GM19463 (cell line): ENCODE measurements around the gene ANKS3.
A peak's percentile ranks its signal among the peaks of the same experiment; 100 is the strongest.

Experiments used
- ATAC-seq: cut with Tn5 transposase; IDR thresholded peaks from one replicate; pipeline ENCODE4 v1.9.1; 2021; ENCODE audit warnings: mild to moderate bottlenecking, moderate library complexity; ENCODE audit not compliant: unreplicated experiment

The ANKS3 gene, protein sequence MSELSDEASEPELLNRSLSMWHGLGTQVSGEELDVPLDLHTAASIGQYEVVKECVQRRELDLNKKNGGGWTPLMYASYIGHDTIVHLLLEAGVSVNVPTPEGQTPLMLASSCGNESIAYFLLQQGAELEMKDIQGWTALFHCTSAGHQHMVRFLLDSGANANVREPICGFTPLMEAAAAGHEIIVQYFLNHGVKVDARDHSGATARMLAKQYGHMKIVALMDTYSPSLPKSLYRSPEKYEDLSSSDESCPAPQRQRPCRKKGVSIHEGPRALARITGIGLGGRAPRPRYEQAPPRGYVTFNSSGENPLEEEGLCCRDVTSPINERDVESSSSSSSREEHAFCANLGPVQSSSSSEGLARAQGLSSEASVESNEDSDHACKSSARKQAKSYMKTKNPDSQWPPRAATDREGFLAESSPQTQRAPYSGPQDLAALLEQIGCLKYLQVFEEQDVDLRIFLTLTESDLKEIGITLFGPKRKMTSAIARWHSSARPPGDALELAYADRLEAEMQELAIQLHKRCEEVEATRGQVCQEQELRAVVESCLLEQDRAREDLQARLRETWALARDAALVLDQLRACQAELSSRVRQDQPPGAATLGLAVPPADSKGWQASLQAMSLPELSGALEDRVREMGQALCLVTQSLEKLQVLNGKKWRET

DNA sequence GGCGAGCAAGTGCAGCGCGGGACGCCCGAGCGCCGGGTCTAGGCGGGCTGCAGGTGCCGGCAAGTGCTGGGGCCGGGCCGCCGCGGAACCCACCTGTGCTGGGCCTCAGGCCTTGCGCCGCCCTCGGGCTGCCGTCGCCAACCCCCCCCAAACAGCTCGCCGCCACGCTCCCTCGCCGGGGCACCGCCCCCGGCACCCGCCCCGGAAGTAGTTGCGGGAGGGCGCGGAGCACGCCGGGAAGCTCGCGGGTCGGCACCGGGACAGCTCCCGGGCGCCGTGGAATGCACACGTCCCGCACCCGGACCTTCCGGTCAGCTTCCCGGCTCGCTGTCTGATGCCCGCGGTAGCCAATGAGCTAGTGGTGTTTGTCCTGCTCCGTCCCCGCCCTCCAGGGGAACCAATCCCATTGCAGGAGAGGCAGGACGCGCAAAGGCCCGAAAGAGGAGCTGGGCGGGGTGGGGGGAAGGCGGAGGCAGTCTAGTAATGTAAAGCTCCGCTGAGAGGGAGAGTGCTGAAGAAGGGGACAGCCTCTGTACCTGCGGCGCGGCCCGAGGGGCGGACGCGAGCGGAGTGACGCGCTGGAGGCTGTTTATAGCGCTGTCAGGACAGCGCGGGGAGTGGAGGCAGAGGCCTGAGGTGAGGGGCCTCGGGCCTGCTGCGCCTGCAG is at the start of gene ANKS3, which contains the start of gene DNAAF8:
TSS of gene ANKS3 (minus strand) at position 209 of the 667 bp plus-strand sequence. CDS start 4,122 bp downstream, outside the sequence.
TSS of gene DNAAF8 (plus strand) at position 475 of the 667 bp plus-strand sequence. CDS start 1,978 bp downstream, outside the sequence.
- ATAC-seq: peak; percentile 70

DNA sequence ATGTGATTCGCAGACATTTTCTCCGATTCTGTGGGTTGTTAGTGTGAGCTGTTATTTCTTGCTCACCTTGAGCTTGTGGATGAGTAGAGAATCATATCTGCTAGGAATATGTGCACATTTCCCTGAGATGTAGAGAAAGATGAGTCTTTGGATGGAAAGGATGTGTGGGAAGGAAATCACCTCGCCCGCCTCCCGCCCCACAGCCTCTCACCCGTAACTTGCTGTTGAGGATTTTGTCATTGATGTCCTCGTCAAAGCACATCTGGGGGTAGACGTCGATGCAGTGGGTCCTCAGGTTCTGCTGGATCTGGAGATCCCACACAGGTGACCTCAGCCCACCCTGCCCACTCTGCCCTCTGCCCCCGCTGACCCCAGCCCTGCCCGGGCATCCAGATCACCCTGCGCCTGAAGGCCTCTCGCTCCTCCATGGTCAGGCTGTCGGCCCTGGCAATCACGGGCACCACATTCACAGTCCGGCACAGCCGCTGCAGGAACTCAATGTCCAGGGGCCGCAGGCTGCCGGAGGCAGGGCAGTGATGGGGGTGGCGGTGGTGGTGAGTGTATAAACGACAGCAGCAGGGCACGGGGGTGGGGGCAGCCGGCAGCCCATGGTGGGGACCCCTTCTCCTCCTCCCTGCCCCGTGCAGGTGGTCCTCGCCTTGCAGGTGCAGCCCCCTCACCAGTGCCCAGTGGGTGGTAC is 49.3 kb upstream of the ANKS3 start:
- ATAC-seq: no peak

DNA sequence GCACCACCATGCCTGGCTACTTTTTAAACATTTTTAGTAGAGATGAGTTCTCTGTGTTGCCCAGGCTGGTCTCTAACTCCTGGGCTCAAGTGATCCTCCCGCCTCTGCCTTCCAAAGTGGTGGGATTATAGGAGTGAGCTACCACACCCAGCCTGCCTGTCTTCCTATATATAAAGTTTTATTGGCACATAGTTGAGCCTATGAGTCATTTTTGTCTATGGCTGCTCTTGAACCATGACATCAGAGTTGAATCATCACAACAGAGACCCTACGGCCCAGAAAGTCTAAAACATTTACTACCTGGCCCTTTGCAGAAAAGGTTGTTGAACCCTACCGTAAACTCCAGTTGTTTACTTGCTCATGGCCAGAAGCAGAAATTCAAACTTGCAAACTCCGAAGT is 46.2 kb upstream of the ANKS3 start:
- ATAC-seq: no peak

DNA sequence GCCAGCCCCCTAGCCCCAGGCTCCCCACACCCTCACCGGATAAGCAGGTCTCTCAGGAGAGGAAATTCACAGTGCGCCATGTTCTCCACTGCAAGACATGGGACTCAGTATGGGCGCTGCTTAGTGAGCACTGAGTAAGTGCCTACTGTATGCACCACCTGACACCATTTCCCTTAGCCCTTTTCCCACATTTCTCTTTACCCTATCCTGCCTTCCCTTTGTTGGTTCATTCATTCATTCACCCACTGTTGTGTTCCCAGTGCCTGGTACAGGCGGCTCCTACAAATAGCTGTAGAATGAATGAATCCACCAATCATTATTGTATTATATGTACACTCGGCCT is 44.0 kb upstream of the ANKS3 start:
- ATAC-seq: no peak

DNA sequence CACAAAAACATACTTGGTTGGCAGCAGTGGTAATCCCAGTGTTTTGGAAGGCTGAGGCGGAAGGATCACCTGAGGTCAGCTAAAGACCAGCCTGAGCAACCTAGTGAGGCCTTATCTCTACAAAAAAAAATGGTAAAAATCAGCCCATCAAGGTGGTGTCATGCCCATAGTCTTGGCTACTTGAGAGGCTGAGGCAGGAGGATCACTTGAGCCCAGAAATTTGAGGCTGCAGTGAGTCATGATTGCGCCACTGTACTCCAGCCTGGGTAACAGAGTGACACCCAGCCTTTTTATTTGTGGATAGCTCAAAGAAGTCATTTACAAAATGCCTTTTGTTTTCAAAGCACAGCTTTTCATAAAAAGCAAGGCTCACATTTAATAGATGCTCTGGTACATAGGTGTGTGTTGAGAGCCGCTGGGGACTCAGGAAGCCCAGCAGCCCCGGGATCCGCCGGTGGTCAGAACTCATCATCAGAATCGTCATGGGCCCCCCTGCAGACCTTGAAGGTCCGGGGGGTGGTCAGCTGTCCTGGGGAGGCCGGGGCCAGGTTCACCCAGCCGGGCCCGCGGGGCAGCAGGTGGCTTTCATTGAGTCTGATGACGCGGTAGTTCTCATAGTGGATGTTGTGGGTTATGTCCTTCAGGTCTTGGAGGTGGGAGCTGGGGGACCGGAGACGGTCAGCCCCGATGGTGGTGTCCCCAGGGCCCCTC is 43.4 kb upstream of the ANKS3 start:
- ATAC-seq: no peak

DNA sequence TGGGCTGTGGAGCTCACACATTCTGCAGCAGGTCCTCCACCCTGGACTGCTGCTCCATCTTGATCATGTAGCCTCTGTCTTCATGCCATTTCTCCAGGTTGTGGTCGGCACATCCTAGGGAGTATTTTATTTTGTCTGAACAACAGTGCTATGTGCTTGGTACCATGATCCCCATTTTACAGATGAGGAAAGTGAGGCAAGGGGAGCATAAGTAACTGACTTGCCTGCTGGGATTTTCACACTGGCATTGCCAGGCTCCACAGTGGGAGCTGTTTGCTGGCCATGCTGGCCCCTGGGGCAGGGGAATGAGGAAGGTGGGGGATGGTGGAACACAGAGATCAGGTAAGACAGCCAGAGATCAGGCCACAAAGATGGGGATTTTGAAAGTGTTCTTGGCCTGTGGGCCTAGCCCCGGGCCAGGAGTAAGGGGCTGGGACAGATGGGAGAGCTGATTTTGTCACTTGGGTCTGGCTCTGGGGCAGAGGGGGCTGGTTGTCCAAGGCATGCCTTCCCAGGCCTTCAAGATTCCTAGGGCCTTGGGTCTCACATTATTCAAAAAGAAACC is 42.2 kb upstream of the ANKS3 start:
- ATAC-seq: no peak

DNA sequence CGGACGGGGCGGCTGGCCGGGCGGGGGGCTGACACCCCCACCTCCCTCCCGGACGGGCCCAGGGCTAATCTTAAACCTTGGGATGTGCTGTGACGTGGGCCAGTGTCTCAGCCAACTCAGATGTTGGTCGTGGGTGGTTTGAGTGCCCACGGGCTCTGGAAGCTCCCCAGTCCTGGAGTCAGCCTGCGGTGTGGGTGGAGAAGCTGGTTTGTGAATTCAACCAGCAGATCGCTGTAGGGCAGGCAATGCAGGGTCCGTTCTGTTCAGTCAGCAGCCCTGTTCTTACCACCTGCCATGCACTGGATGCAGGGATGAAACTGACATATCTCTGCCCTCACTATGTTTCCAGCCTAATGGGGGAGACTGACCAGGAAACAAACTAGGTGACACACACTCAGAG is 40.9 kb upstream of the ANKS3 start:
- ATAC-seq: no peak

DNA sequence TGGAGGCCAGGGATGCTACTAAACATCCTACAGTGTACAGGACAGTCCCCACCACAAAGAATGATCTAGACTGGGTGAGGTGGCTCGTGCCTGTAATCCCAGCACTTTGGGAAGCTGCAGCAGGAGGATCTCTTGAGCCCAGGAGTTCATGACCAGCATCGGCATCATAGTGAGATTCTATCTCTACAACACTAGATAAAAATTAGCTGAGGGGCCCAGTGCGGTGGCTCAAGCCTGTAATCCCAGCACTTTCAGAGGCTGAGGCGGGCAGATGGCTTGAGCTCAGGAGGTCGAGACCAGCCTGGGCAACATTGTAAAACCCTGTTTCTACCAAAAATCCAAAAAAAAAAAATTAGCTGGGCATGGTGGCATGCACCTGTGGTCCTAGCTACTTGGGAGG is 38.3 kb upstream of the ANKS3 start:
- no peak for ATAC-seq

DNA sequence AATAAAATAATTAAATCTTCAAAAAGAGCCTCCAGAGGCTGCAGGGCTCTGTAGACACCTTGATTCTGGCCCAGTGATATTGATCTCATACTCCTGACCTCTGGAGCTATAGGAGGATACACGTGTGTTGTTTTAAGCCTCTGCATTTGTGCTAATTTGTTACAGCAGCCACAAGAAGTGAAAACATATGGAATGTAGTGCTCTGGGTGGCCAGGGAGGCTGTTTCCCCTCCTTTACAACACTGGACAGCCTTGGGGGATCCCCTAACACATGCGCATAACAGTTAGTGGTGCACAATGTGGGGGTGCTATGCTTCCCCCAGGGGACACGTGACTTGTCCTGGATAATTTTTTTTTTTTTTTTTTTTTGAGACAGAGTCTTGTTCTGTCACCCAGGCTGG is 37.6 kb upstream of the ANKS3 start:
- ATAC-seq: no peak

DNA sequence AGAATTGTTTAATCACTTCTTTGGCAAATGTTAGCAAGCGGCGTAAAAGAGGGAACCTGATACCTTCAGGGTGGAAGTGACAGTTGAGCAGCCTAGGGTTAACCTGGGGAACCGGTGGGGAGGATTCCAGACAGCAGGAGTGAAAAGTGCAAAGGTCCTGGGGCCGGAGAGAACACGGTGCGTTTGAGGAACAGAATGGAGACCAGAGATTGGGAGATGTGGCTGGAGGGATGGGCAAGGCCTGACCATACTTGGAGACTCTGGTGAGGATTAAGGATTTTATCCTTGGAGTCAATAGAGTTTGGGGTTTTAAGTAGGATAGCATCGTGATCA is 35.2 kb upstream of the ANKS3 start:
- no peak for ATAC-seq

DNA sequence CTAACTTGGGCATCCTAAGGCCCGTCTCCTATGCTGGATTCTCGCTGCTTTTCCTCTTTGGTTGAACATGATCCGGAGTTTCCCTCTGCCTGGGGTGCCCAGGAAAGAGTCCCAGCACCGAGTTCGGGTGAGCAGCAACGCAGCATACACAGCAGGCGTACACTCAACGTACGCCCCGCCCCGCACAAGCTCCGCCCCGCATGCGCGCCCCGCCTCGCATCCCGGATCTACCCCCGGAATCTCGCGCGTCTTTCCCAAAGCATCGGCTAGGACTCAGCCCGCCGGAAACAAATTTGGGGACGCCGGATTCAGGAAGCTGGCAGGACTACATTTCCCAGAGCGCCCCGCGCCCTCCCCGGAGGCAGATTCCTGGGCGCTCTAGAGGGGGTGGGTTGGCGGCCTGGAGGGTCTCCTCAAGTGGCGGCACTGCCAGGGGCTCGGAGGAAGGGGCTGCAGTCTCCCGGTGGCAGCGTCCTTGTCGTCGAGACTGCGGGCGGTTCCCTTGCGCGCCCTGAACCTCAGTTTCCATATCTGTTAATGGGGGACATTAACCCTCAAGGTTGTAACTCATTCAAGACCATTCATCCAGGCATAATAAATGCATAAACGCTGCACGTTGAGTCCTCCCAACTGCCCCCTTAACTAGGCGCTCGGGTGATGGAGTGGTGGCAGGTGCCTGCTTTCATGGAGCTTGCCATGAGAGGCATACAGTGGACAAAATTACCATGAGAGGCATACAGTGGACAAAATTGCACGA is 34.7 kb upstream of the ANKS3 start:
- peak; percentile 58 for ATAC-seq

DNA sequence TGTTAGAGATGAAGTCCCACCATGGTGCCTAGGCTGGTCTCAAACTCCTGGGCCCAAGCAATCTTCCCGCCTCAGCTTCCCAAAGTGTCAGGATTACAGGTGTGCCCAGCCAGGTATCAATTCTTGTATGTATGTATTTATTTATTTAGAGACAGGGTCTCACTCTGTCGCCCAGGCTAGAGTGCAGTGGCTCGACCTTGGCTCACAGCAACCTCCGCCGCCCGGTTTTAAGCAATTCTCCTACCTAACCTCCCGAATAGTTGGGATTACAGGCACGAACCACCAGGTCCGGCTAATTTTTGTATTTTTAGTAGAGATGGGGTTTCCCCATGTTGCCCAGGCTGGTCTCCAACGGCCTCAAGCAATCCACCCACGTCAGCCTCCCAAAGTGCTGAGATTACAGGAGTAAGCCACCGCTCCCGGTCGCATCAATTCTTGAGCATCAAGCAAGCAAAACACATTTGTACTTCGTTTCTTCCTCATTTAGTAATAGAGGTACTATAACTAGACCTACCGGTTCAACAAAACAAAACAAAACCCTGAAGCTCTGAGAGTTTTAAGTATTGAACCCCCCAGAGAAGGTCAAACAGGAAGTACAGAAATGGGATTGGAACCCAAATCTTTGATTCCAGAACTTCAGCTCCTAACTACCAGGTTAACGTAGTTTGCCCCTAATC is 33.9 kb upstream of the ANKS3 start:
- ATAC-seq: no peak

DNA sequence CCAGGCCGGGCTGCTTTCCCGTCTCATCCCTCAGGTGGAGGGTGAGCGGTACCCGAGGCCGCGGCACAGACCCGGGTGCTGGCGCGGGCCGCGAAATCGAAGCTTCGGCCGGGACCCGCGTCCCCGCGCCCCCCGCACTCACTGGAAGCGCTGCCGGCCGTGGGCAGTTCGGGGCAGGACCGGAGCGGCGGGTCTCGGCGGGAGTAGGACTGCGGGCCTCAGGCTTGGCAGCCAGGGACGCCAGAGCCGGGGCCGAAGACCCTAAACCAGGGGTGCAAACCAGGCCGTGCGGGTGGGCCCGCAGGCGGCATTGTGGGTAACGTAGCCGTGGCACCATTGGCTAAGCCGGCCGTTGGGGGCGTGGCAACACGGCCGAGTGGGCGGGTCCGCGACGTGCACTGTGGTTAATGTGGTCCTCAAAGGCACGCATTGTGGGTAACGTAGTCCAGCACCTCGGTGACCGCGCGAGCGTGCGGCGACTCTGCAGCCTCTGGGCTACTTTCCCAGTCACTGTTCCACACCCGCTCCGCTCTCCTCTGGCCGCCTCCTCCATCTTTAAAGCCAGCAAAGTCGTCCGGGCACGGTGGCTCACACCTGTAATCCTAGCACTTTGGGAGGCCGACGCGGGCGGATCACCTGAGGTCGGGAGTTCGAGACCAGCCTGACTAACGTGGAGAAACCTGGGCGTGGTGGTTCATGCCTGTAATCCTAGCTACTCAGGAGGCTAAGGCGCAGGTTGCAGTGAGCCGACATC is 33.0 kb upstream of the ANKS3 start, which contains the start of gene ZNF500:
TSS of gene ZNF500 (minus strand) at position 288 of the 754 bp plus-strand sequence. CDS start 1,184 bp downstream, outside the sequence.
- ATAC-seq: peak; percentile 91

DNA sequence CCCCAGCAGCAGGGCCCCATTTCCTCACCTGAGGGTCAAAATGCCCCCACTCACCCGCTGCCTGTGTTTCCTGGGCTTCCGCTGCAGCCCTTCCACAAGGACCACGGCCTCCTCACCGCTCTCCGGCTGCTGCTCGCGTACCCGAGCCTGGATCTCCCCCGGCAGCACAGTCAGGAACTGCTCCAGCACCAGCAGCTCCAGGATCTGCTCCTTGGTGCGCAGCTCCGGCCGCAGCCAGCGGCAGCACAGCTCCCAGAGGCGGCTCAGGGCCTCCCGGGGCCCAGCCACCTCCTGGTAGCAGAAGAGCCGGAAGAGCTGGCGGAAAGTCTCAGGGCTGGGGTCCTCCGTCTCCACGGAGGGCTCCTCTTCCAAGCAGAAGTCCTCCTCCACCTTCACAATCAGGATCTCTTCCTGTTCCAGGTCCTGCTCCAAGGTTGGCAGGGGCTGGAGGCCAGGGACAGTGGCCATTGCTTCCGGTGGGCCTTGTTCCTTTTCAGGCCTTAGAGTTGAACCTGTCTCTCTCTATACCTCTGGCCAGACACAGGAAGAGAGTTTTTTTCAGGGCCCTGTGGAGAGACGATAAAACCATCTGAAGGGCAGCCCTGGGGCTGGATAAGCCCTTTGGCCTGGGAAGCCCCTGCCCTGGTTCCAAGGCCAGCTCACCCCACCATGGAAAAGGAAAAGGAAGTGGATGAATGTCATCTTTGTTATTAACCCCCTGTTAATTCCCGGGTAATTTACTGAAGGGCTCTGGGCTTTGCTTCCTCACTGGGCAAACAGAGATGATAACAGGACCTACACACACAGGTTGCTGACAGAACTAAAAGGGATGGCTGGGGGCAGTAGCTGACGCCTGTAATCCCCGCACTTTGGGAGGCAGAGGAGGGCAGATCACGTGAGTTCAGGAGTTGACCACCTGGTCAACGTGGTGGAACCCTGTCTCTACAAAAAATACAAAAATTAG is 31.7 kb upstream of the ANKS3 start:
- ATAC-seq: no peak

DNA sequence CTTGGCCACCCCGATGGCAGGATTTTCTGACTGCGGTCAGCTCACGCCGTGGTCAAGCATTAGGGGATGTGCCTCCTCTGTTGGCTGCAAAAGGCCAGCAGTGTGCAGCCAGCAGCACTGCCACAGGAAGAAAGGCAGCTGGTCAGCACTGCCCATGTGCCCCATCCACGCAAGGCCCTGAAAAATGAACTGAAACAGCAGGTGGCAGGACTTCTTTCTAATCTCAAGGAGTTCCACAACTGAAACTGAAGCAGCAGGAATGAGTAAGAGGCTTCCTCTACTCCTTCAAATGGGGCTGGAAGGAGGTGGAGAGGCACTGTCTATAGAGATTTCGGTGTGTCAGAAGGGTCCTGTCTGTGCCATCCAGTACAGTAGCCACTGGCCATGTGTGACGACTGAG is 29.7 kb upstream of the ANKS3 start:
- ATAC-seq: no peak

DNA sequence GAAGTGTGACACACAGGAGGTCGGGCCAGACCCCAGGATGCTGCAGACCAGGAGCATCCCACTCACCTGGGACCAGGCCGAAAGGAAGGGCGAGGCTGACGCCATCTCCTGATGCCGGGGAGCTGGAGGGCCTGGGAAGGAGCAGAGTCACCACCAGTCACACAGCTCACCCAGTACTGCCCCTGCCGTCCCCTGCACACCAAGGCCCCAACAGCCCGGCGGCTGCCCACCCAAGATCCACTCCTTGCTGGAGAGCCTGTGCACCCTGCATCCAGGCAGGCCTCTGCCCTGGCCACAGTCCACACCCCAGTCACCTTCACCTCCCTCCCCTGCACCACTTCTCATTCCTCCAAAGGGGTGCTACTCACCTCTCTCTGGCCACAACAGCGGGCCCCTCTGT is 28.1 kb upstream of the ANKS3 start:
- ATAC-seq: no peak

DNA sequence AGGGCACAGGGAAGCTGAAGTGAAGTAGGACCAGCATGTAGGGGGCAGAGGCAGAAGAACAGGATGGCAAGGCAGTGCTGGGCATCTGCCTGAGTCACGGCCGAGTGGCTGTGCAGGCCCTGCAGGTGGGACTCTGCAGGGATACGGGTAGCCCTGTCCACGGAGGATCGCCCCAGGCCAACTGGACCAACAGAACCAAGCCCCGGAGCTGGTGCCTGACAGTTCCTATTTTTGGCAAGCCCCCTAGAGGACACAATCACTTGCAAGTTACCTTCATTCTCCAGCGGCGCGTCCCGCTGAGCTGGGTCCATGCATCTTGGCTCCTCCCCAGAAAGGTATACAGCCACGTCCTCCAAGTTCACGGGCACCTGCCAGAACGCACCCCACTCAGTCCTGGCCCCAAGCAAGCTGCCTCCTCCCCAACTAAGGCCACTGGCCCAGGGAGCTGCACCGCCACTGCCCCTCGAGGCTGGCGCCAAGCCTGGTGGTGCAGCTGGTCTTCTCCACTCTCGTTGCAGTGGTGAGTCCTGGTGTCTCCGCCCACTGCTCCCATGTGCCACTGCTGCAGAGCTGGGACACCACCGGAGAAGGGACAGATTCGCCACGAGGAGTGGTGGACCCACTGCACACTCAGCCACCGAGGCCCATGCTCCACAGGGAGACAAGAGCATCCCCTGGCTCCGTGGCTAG is 26.3 kb upstream of the ANKS3 start:
- ATAC-seq: no peak
